Right lobe of liver (tissue), 6 donors: ENCODE results near the gene LHPP. TPM values are rescaled to one million over a fixed set of nuclear protein-coding genes. Genes with fewer than 3 reads are reported as not detected.
A peak's percentile ranks its signal among the peaks of the same experiment; 100 is the strongest.

Source experiments
- ATAC-seq, 4 donors: fragments of 200-7000 bp; cut with Tn5 transposase; one replicate each; pipeline ENCODE4 v1.9.1; 2020; ENCODE audit warnings: mild to moderate bottlenecking in 4 of 4, moderate library complexity in 4 of 4
- DNase-seq, 3 donors: peaks; one replicate each; pipeline ENCODE4 v3.0.0-alpha.2; 2020
- H3K27ac ChIP-seq, 3 donors: fragments of 200-600 bp; one replicate each; pipeline ENCODE4 v1.8.0; 2022
- H3K27me3 ChIP-seq, 2 donors: fragments of 200-600 bp; one replicate each; pipeline ENCODE4 v1.8.0; 2022
- H3K36me3 ChIP-seq, 4 donors: fragments of 200-600 bp; sonication (generic) in 1 of 4; one replicate each; pipeline versions ENCODE4 v1.5.1 to v1.8.0; 2017 to 2022; ENCODE audit warnings: control low read depth in 1 of 4
- H3K4me1 ChIP-seq, 4 donors: fragments of 200-600 bp; sonication (generic) in 1 of 4; one replicate each; pipeline versions ENCODE4 v1.5.1 to v1.8.0; 2017 to 2022; ENCODE audit warnings: control low read depth in 1 of 4
- H3K4me3 ChIP-seq, 3 donors: fragments of 200-600 bp; one replicate each; pipeline ENCODE4 v1.8.0; 2022
- H3K9me3 ChIP-seq, 4 donors: fragments of 200-600 bp; sonication (generic) in 1 of 4; one replicate each; pipeline versions ENCODE4 v1.5.1 to v1.8.0; 2017 to 2022; ENCODE audit warnings: control low read depth in 1 of 4
- POLR2A ChIP-seq: fragments of 450-650 bp; IDR thresholded peaks from one replicate; pipeline ENCODE4 v1.6.1; 2017; ENCODE audit warnings: antibody characterized with exemption, mild to moderate bottlenecking
- WGBS: methylation state at CpG from one replicate; pipeline ENCODE4 v1.1.6; 2018; ENCODE audit warnings: low coverage, low lambda C conversion rate; ENCODE audit not compliant: insufficient coverage; ENCODE audit errors: missing lambda C conversion rate; 5-methylcytosine and 5-hydroxymethylcytosine counted together
- intact Hi-C, 2 donors: fragments of 100-400 bp; cut with DNase I; formaldehyde crosslinking; loops; one replicate each; pipeline versions ENCODE4 v1.11.2 to v1.14.1; 2022
- total RNA-seq, 6 experiments: library from RNA; depleted of rRNA in 2 of 6; stranded (reverse); fragments of >200 nt in 2 of 6; fragmentation: NEBNext Ultra II Directional in 3 of 6; extraction: Animal tissue kit (Norgen Biotek cat#: 25700) in 3 of 6; gene quantifications; one replicate each; pipeline versions ENCODE4 v1.1.0 to v1.2.4, GENCODE V29; 2016 to 2023
- TF ChIP-seq, protein P1 (sequence below), 4 donors: fragments of 200-600 bp in 3 of 4; fragments of 450-650 bp in 1 of 4; IDR thresholded peaks; one replicate each; pipeline versions ENCODE4 v1.5.1 to v1.8.0; 2016 to 2022; ENCODE audit warnings: antibody characterized with exemption in 4 of 4, mild to moderate bottlenecking in 2 of 4
- donor health status: DM: no; HTN: yes; CAD: no.
- donor health status: DM: no; HTN: no; CAD: no.
- donor health status: DM: no; HTN: no; CAD: no.
- donor health status: DM: no; HTN: yes; CAD: no.
- donor health status: DM: no; HTN: yes; CAD: no.

Gene LHPP
- total RNA-seq, 6 experiments from 2014 or later, result 19.3 to 56.3 (median 36.3) TPM

DNA sequence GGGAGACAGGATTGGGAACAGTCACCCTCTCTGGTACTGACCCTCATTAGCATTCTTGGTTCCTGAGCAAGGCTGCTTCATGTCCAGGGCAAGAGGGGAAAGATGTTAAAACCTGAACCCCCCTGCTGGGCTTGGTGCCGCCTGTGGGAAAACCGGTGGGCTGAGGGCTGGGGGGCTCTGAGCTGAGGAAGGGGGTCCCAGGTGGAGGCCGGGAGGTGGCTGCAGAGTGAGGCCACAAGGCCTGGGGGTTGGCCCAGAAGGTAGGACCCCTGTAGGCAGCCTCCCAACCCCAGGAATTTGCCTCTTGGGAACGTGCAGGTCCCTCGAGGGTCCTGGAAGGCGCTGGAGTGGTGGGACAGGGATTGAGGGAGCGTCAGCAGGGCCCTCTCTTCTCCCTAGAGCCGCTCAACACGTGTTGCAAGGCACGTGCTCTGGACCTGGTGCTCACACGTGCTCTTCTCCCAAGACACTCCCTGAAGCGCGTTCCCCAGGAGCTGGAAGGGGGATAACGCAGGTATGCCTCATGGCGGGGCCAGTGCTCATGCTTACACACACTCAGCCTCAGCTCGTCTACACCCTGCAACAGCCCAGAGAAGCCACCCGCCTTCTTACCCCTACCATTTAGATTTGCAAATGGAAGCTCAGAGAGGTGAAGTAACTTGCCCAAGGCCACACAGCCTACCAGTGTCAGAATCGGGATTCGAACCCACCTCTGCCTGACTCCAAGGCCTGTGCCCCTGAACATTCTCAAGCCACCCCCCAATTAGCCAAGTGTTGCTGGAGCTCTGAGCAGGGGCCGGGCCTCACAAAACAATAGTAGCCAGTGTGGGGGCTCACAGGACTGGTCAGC lies 64.4 kb downstream of the LHPP start:
- no peaks in the 10 kb centered on the region for H3K36me3 ChIP-seq
- no peaks in the 10 kb centered on the region for H3K9me3 ChIP-seq
- H3K27me3 ChIP-seq, result no peaks in the 10 kb centered on the region
- DNase-seq, result no peak
- WGBS, result 95% methylated on average over 6 of the region's 20 CpGs
- no peak overlapping the region for H3K27ac ChIP-seq
- H3K4me3 ChIP-seq, result no peak overlapping the region
- intact Hi-C loops, result no loop called here
- TF ChIP-seq, protein P1, sequence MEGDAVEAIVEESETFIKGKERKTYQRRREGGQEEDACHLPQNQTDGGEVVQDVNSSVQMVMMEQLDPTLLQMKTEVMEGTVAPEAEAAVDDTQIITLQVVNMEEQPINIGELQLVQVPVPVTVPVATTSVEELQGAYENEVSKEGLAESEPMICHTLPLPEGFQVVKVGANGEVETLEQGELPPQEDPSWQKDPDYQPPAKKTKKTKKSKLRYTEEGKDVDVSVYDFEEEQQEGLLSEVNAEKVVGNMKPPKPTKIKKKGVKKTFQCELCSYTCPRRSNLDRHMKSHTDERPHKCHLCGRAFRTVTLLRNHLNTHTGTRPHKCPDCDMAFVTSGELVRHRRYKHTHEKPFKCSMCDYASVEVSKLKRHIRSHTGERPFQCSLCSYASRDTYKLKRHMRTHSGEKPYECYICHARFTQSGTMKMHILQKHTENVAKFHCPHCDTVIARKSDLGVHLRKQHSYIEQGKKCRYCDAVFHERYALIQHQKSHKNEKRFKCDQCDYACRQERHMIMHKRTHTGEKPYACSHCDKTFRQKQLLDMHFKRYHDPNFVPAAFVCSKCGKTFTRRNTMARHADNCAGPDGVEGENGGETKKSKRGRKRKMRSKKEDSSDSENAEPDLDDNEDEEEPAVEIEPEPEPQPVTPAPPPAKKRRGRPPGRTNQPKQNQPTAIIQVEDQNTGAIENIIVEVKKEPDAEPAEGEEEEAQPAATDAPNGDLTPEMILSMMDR (IDR thresholded peaks at IDR 0.05), result no peak
- TF ChIP-seq POLR2A, result no peak
- peaks cover 0 to 15% (median 4%) of the 10 kb centered on the region in 4 donors for H3K4me1 ChIP-seq
- no peak for ATAC-seq

DNA sequence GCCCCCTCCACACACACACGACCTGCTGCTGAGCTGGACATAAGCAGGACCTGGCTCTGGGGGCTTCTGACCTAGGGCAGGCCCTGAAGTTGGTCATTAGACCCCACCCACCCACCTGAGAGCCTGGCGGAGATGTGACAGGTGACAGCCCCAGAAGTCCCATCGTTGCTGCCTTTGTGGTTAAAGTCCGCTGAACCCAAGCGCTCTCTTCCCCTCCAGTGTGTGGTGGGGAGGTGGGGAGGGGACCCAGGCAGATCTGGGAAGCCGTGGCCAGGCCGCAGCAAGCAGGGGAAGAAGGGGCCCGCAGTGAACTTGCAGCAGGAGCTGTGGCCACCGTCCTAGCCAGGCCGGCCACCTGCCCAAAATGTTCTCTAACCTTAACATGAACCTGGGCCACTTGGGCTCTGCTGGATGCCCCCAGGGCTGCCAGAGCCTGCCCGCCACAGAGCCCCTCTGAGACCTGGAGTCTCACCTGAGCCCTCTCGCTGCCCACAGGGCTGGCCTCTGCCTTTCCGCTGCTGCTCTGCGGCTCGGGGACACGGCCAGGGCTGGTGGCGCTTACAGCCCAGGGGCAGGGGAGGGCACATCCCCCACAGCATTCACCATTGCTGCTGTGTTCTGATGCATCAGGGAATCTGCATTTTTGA lies 65.1 kb downstream of the LHPP start:
- no peaks in the 10 kb centered on the region for H3K27me3 ChIP-seq
- no peaks in the 10 kb centered on the region for H3K36me3 ChIP-seq
- no peak overlapping the region for H3K27ac ChIP-seq
- no peak for ATAC-seq
- no peak for DNase-seq
- TF ChIP-seq, protein P1 (IDR thresholded peaks at IDR 0.05), result no peak
- no peak for TF ChIP-seq POLR2A
- peaks cover 0 to 7% (median 4%) of the 10 kb centered on the region in 4 donors for H3K4me1 ChIP-seq
- 20% methylated on average over 1 of the region's 17 CpGs for WGBS
- intact Hi-C loops, result no loop called here
- H3K4me3 ChIP-seq, result no peak overlapping the region
- H3K9me3 ChIP-seq, result no peaks in the 10 kb centered on the region

DNA sequence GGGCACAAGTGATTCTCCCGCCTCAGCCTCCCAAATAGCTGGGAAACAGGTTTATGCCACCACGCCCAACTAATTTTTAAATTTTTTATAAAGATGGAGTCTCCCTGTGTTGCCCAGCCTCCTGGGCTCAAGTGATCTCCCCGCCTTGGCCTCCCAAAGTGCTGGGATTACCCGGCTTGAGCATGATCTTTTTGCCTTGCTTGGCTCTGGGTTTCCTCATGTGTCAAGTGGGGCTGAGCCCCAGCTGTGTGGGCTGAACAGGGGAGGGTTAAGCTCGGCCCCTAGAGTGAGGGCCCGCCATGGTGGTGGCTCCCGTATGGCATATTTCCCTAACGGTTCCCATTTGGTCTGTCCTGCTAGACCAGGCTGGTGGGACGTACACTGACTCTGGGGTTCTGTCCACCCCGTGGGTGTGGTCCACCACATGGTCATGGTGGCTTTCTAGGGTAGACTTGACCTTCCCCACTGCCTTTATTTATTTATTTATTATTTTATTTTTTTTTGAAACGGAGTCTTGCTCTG lies 66.3 kb downstream of the LHPP start:
- ATAC-seq, result no peak
- no peak overlapping the region for H3K4me3 ChIP-seq
- TF ChIP-seq, protein P1 (IDR thresholded peaks at IDR 0.05), result no peak
- no peak for TF ChIP-seq POLR2A
- no peaks in the 10 kb centered on the region for H3K9me3 ChIP-seq
- H3K36me3 ChIP-seq, result no peaks in the 10 kb centered on the region
- no peaks in the 10 kb centered on the region for H3K27me3 ChIP-seq
- H3K4me1 ChIP-seq, result peaks cover 0 to 7% (median 4%) of the 10 kb centered on the region in 4 donors
- 33% methylated on average over 1 of the region's 11 CpGs for WGBS
- no peak for DNase-seq
- intact Hi-C loops, result no loop called here
- H3K27ac ChIP-seq, result no peak overlapping the region

DNA sequence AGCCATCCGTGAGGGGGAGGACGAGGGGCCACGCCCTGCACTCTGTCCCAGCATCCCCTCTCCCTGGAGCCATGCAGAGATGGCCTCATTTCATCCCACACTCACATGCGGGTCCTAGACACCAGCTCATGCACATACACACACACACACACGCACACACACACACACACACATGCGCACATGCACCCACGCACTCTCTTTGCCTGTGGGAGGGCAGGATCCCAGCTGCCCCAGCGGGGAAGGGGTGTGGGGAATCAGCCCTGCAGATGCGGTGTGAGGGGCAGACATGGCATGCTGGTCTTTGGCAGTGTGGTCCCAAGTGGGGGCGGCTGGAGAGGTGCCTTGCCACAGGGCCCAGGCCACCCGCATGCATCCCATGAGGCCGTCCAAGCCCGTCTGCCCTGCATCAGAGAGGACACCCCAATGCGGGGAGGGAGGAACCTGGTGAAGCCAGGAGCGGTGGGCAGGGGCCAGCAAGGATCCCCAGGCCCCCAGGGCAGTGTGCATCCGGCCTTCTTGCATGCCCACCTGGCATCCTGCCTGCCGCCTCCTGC lies 68.1 kb downstream of the LHPP start:
- DNase-seq (peak in 1 of 3 donors; percentile 14), ATAC-seq (peak; percentile 15 to 28 (median 20))
- intact Hi-C loops, result loop anchor here (5.0 to 10.0 kb wide), 3 partner anchors 95 to 295 kb away; partner anchors contain the start of gene FAM53B (in 1 of the 2)
- no peak overlapping the region for H3K4me3 ChIP-seq
- TF ChIP-seq, protein P1 (IDR thresholded peaks at IDR 0.05), result no peak
- TF ChIP-seq POLR2A, result no peak
- no peaks in the 10 kb centered on the region for H3K9me3 ChIP-seq
- H3K36me3 ChIP-seq, result no peaks in the 10 kb centered on the region
- H3K4me1 ChIP-seq, result peaks cover 0 to 7% (median 2%) of the 10 kb centered on the region in 4 donors
- no peaks in the 10 kb centered on the region for H3K27me3 ChIP-seq
- WGBS, result 0% methylated on average over 2 of the region's 17 CpGs
- H3K27ac ChIP-seq, result no peak overlapping the region
